Trophoblast cell (in vitro differentiated cells and primary cell): ENCODE measurements around the gene TTPAL.

Experiments
- DNase-seq, 2 donors: peaks; one replicate each; pipeline ENCODE4 v3.0.0-alpha.2; 2016
- H2AFZ ChIP-seq: 2 replicates; pipeline ENCODE4 v1.6.1; 2013; ENCODE audit warnings: low read length, moderate library complexity, mild to moderate bottlenecking; ENCODE audit not compliant: insufficient read depth, poor library complexity
- H2AK5ac ChIP-seq: 2 replicates; pipeline ENCODE4 v1.6.1; 2013; ENCODE audit warnings: mild to moderate bottlenecking, low read length
- H2BK120ac ChIP-seq: 2 replicates; pipeline ENCODE4 v1.6.1; 2013; ENCODE audit warnings: low read length, mild to moderate bottlenecking, moderate library complexity; ENCODE audit not compliant: insufficient read depth, poor library complexity
- H2BK12ac ChIP-seq: 2 replicates; pipeline ENCODE4 v1.6.1; 2013; ENCODE audit warnings: mild to moderate bottlenecking, low read length, moderate library complexity
- H2BK5ac ChIP-seq: 2 replicates; pipeline ENCODE4 v1.6.1; 2013; ENCODE audit warnings: low read length, low read depth, moderate library complexity, mild to moderate bottlenecking; ENCODE audit not compliant: poor library complexity
- H3K14ac ChIP-seq: 2 replicates; pipeline ENCODE4 v1.6.1; 2013; ENCODE audit warnings: mild to moderate bottlenecking, low read length
- H3K18ac ChIP-seq: 2 replicates; pipeline ENCODE4 v1.6.1; 2013; ENCODE audit warnings: mild to moderate bottlenecking, low read length
- H3K23ac ChIP-seq: 2 replicates; pipeline ENCODE4 v1.6.1; 2013; ENCODE audit warnings: low read length
- H3K27ac ChIP-seq: 2 replicates; pipeline ENCODE4 v1.5.1; 2013; ENCODE audit warnings: low read depth, mild to moderate bottlenecking, inconsistent platforms, low read length, moderate library complexity
- H3K27me3 ChIP-seq: 2 replicates; pipeline ENCODE4 v1.6.1; 2013; ENCODE audit warnings: inconsistent platforms, mild to moderate bottlenecking, low read length, moderate library complexity; ENCODE audit not compliant: insufficient read depth
- H3K36me3 ChIP-seq, 2 experiments: 1 replicate in 1 of 2; 2 replicates in 1 of 2; pipeline ENCODE4 v1.6.1; 2013; ENCODE audit warnings: low read length in 2 of 2, mild to moderate bottlenecking in 2 of 2, moderate library complexity in 1 of 2; ENCODE audit not compliant: insufficient read depth in 2 of 2, control insufficient read depth in 1 of 2
- H3K4ac ChIP-seq: 2 replicates; pipeline ENCODE4 v1.6.1; 2013; ENCODE audit warnings: low read depth, mild to moderate bottlenecking, low read length, moderate library complexity
- H3K4me1 ChIP-seq, 2 experiments: 1 replicate in 1 of 2; 2 replicates in 1 of 2; pipeline ENCODE4 v1.6.1; 2013; ENCODE audit warnings: low read length in 2 of 2, mild to moderate bottlenecking in 2 of 2, moderate library complexity in 1 of 2; ENCODE audit not compliant: insufficient read depth in 2 of 2, control insufficient read depth in 1 of 2
- H3K4me2 ChIP-seq: 2 replicates; pipeline ENCODE4 v1.6.1; 2013; ENCODE audit warnings: inconsistent platforms, mild to moderate bottlenecking, low read length, moderate library complexity
- H3K4me3 ChIP-seq: 2 replicates; pipeline ENCODE4 v1.5.1; 2013; ENCODE audit warnings: mild to moderate bottlenecking, low read depth, low read length, inconsistent platforms
- H3K79me1 ChIP-seq: one replicate; pipeline ENCODE4 v1.6.1; 2013; ENCODE audit warnings: low read length
- H3K79me2 ChIP-seq: 2 replicates; pipeline ENCODE4 v1.6.1; 2013; ENCODE audit warnings: low read length, mild to moderate bottlenecking; ENCODE audit not compliant: control insufficient read depth, insufficient read depth, poor library complexity
- H3K9ac ChIP-seq: 2 replicates; pipeline ENCODE4 v1.6.1; 2013; ENCODE audit warnings: mild to moderate bottlenecking, low read length
- H3K9me3 ChIP-seq: 2 replicates; pipeline ENCODE4 v1.6.1; 2013; ENCODE audit warnings: low read depth, mild to moderate bottlenecking, control low read depth, inconsistent platforms, low read length; ENCODE audit not compliant: insufficient read depth
- H4K12ac ChIP-seq: 2 replicates; pipeline ENCODE4 v1.6.1; 2013; ENCODE audit warnings: low read depth, mild to moderate bottlenecking, low read length, moderate library complexity
- H4K8ac ChIP-seq: 2 replicates; pipeline ENCODE4 v1.6.1; 2013; ENCODE audit warnings: low read depth, mild to moderate bottlenecking, low read length, moderate library complexity
- H4K91ac ChIP-seq: one replicate; pipeline ENCODE4 v1.6.1; 2013; ENCODE audit warnings: low read depth, mild to moderate bottlenecking, low read length, moderate library complexity
- WGBS: extraction: QIAGEN DNeasy Blood & Tissue Kit; methylation state at CpG from one replicate; pipeline ENCODE4 v1.1.7; 2013; ENCODE audit warnings: missing lambda C conversion rate; ENCODE audit not compliant: insufficient read length, insufficient coverage; ENCODE audit errors: extremely low coverage; 5-methylcytosine and 5-hydroxymethylcytosine counted together

Gene TTPAL

DNA sequence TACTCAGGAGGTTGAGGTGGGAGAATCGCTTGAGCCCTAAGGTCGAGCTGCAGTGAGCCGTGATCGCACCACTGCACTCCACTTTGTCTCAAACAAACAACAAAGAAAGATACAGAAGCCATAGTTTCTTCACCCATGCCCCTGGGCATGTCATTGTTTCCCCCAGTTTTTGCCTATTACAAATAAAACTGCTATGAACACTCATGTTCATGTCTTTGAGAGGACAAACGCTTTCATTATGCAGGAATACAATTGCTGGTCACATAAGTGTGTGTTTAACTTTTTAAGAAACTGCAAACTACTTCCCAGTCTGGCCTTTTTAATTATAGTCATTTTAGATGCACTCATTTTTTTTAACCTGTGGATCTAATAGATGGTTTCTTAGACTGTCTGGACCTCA is 12.2 kb upstream of the TTPAL start:
- Histone ChIP-seq H3K4me3 (no peak overlapping the region), H3K18ac (no peak overlapping the region), H3K9me3 (no peaks in the 10 kb centered on the region), H3K23ac (no peak overlapping the region), H3K4ac (no peak overlapping the region), H3K4me1 (no peaks in the 10 kb centered on the region), H3K79me1 (no peaks in the 10 kb centered on the region), H2AFZ (no peak overlapping the region), H2BK12ac (no peak overlapping the region), H4K12ac (no peak overlapping the region), H3K14ac (no peak overlapping the region), H3K27me3 (no peaks in the 10 kb centered on the region), H3K27ac (no peak overlapping the region), H2AK5ac (no peak overlapping the region), H4K8ac (no peak overlapping the region), H3K36me3 (no peaks in the 10 kb centered on the region), H3K4me2 (no peak overlapping the region), H3K9ac (no peak overlapping the region), H2BK5ac (no peak overlapping the region), H3K79me2 (no peaks in the 10 kb centered on the region), H4K91ac (no peak overlapping the region), H2BK120ac (no peak overlapping the region)
- no CpG with 5 or more reads among the region's 5 CpGs for WGBS
- DNase-seq = no peak

GRCh38 chr20:44464514-44464913 is 11.2 kb upstream of the TTPAL start:
- H3K23ac ChIP-seq = no peak overlapping the region
- H3K4me3 ChIP-seq = no peak overlapping the region
- no peaks in the 10 kb centered on the region for H3K36me3 ChIP-seq
- no peak overlapping the region for H4K8ac ChIP-seq
- H4K12ac ChIP-seq = no peak overlapping the region
- H2AFZ ChIP-seq = no peak overlapping the region
- no peak overlapping the region for H3K9ac ChIP-seq
- no peak overlapping the region for H2BK120ac ChIP-seq
- H3K9me3 ChIP-seq = no peaks in the 10 kb centered on the region
- H3K79me2 ChIP-seq = no peaks in the 10 kb centered on the region
- no CpG with 5 or more reads among the region's 3 CpGs for WGBS
- no peak overlapping the region for H4K91ac ChIP-seq
- no peak overlapping the region for H2BK12ac ChIP-seq
- no peak overlapping the region for H3K4ac ChIP-seq
- no peaks in the 10 kb centered on the region for H3K27me3 ChIP-seq
- H3K4me2 ChIP-seq = no peak overlapping the region
- H3K18ac ChIP-seq = no peak overlapping the region
- no peak for DNase-seq
- no peak overlapping the region for H2BK5ac ChIP-seq
- no peak overlapping the region for H2AK5ac ChIP-seq
- H3K79me1 ChIP-seq = no peaks in the 10 kb centered on the region
- H3K4me1 ChIP-seq = no peaks in the 10 kb centered on the region
- H3K14ac ChIP-seq = no peak overlapping the region
- no peak overlapping the region for H3K27ac ChIP-seq

- Histone ChIP-seq H3K4me3 (no peak overlapping the region), H3K27ac (no peak overlapping the region), H3K14ac (no peak overlapping the region), H3K79me1 (no peaks in the 10 kb centered on the region), H3K4me1 (no peaks in the 10 kb centered on the region), H2BK120ac (no peak overlapping the region), H2AK5ac (no peak overlapping the region), H2AFZ (no peak overlapping the region), H2BK5ac (no peak overlapping the region), H3K4me2 (no peak overlapping the region), H3K9me3 (no peaks in the 10 kb centered on the region), H2BK12ac (no peak overlapping the region), H4K8ac (no peak overlapping the region), H4K91ac (no peak overlapping the region), H3K79me2 (no peaks in the 10 kb centered on the region), H3K18ac (no peak overlapping the region), H3K23ac (no peak overlapping the region), H3K4ac (no peak overlapping the region), H3K27me3 (no peaks in the 10 kb centered on the region), H3K9ac (no peak overlapping the region), H3K36me3 (no peaks in the 10 kb centered on the region), H4K12ac (no peak overlapping the region)
- no CpG with 5 or more reads among the region's 3 CpGs for WGBS
- DNase-seq = no peak
Measured at GRCh38 chr20:44465001-44465560, 10.6 kb upstream of the TTPAL start.

GRCh38 chr20:44467289-44467883 is 8.3 kb upstream of the TTPAL start:
- H2AK5ac ChIP-seq = no peak overlapping the region
- H3K27me3 ChIP-seq = no peaks in the 10 kb centered on the region
- H4K8ac ChIP-seq = no peak overlapping the region
- no peak overlapping the region for H3K4ac ChIP-seq
- DNase-seq = no peak
- H3K79me1 ChIP-seq = no peaks in the 10 kb centered on the region
- no CpG with 5 or more reads among the region's 12 CpGs for WGBS
- no peaks in the 10 kb centered on the region for H3K79me2 ChIP-seq
- no peaks in the 10 kb centered on the region for H3K4me1 ChIP-seq
- H3K27ac ChIP-seq = no peak overlapping the region
- H3K9me3 ChIP-seq = no peaks in the 10 kb centered on the region
- H3K4me2 ChIP-seq = no peak overlapping the region
- no peak overlapping the region for H4K91ac ChIP-seq
- no peaks in the 10 kb centered on the region for H3K36me3 ChIP-seq
- H3K18ac ChIP-seq = no peak overlapping the region
- H3K4me3 ChIP-seq = no peak overlapping the region
- H2BK120ac ChIP-seq = no peak overlapping the region
- no peak overlapping the region for H2AFZ ChIP-seq
- no peak overlapping the region for H3K14ac ChIP-seq
- no peak overlapping the region for H3K9ac ChIP-seq
- no peak overlapping the region for H2BK5ac ChIP-seq
- H4K12ac ChIP-seq = no peak overlapping the region
- H3K23ac ChIP-seq = no peak overlapping the region
- no peak overlapping the region for H2BK12ac ChIP-seq
